Testis (tissue), 3 donors: ENCODE data around the gene PFKFB3. TPM values are rescaled to one million over a fixed set of nuclear protein-coding genes. Genes with fewer than 3 reads are reported as not detected.

ENCODE experiments used
- DNase-seq: peaks from one replicate; pipeline ENCODE4 v3.0.0-alpha.2; 2019
- H3K27ac ChIP-seq, 2 donors: fragments of 200-600 bp; sonication (generic); one replicate each; pipeline ENCODE4 v1.5.1; 2019
- H3K27me3 ChIP-seq: fragments of 200-600 bp; sonication (generic); one replicate; pipeline ENCODE4 v1.5.1; 2019
- H3K36me3 ChIP-seq: fragments of 200-600 bp; sonication (generic); one replicate; pipeline ENCODE4 v1.5.1; 2017; ENCODE audit warnings: low read depth; ENCODE audit errors: missing control alignments
- H3K4me1 ChIP-seq: fragments of 200-600 bp; sonication (generic); one replicate; pipeline ENCODE4 v1.5.1; 2019
- H3K4me3 ChIP-seq, 2 donors: fragments of 200-600 bp; sonication (generic); one replicate each; pipeline ENCODE4 v1.5.1; 2017 to 2019
- H3K9me3 ChIP-seq: fragments of 200-600 bp; sonication (generic); one replicate; pipeline ENCODE4 v1.5.1; 2017
- POLR2A ChIP-seq: fragments of 450-650 bp; IDR thresholded peaks from one replicate; pipeline ENCODE4 v1.6.1; 2017; ENCODE audit warnings: antibody characterized with exemption, mild to moderate bottlenecking, moderate library complexity
- WGBS, 2 donors: methylation state at CpG; one replicate each; pipeline ENCODE4 v1.1.5; 2018; 5-methylcytosine and 5-hydroxymethylcytosine counted together
- intact Hi-C: fragments of 100-400 bp; cut with DNase I; formaldehyde crosslinking; loops from one replicate; pipeline ENCODE4 v1.15.1; 2023; ENCODE audit warnings: low total_unique reads
- polyA plus RNA-seq: library from polyadenylated mRNA; stranded (reverse); fragments of 350-450 nt; fragmentation: Illumina TruSeq; extraction: RNeasy Lipid Tissue Mini Kit (QIAGEN cat#74804); gene quantifications from one replicate; pipeline ENCODE4 v1.2.3, GENCODE V29; 2014; ENCODE audit warnings: low read depth, low replicate concordance; ENCODE audit not compliant: insufficient read depth
- total RNA-seq, 2 donors: library from RNA; depleted of rRNA; stranded (reverse); fragments of >200 nt; gene quantifications; one replicate each; pipeline ENCODE4 v1.2.3, GENCODE V29; 2016
- TF ChIP-seq, protein P1 (sequence below), 3 experiments: fragments of 450-650 bp in 2 of 3; fragments of 200-600 bp in 1 of 3; sonication (generic) in 1 of 3; IDR thresholded peaks; one replicate each; pipeline ENCODE4 v1.5.1; 2016 to 2019; ENCODE audit warnings: antibody characterized with exemption in 3 of 3, mild to moderate bottlenecking in 2 of 3, moderate library complexity in 1 of 3

PFKFB3 gene
- total and polyA plus RNA-seq, 3 donors from 2014 or later: 31.7 to 65.3 (median 53.9) TPM

DNA sequence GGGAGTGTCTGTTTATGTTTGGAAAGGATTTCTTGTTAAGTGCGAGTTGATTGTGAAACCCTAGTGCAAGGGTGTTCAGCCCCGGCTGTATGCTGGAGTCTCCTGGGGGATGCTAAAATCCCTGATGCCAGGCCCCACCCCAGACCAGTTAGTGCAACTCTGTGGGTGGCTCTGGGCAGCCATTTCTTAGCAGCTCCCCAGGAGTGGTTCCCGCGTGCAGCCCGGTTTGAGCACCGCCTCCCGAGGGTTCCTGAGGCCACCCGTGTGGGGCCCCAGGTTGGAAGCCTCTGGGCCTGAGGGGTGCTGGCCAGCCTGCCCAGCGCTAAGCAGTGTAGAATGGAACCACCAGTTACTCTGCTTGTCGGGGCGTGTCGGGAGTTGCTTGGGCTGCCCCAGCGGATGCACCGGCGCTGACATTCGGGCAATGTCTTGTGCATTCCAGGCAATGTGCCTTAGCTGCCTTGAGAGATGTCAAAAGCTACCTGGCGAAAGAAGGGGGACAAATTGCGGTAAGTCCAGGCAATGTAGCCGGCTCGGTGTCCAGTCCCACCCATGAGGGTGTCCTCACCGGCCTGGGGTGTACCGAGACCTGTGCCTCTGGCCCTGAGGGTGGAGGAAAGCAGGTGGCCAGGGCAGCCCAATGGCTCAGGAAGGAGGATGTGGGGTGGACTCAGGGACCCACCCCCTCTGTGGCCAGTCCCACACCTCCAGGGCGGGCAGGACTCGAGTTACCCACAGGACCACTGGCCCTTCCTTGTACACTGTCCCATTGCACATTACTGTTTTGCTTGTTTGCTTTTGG is 13.2 kb downstream of the PFKFB3 start:
- peaks cover 14% of the 10 kb centered on the region for H3K4me1 ChIP-seq
- TF ChIP-seq, protein P1, sequence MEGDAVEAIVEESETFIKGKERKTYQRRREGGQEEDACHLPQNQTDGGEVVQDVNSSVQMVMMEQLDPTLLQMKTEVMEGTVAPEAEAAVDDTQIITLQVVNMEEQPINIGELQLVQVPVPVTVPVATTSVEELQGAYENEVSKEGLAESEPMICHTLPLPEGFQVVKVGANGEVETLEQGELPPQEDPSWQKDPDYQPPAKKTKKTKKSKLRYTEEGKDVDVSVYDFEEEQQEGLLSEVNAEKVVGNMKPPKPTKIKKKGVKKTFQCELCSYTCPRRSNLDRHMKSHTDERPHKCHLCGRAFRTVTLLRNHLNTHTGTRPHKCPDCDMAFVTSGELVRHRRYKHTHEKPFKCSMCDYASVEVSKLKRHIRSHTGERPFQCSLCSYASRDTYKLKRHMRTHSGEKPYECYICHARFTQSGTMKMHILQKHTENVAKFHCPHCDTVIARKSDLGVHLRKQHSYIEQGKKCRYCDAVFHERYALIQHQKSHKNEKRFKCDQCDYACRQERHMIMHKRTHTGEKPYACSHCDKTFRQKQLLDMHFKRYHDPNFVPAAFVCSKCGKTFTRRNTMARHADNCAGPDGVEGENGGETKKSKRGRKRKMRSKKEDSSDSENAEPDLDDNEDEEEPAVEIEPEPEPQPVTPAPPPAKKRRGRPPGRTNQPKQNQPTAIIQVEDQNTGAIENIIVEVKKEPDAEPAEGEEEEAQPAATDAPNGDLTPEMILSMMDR (IDR thresholded peaks at IDR 0.05): no peak
- TF ChIP-seq POLR2A: no peak
- no peaks in the 10 kb centered on the region for H3K9me3 ChIP-seq
- intact Hi-C loops: no loop called here
- H3K36me3 ChIP-seq: no peaks in the 10 kb centered on the region
- no peaks in the 10 kb centered on the region for H3K27me3 ChIP-seq
- no peak for DNase-seq
- no peak overlapping the region for H3K4me3 ChIP-seq
- 92 to 93% methylated on average over 24 of the region's 24 CpGs for WGBS, 2 donors
- H3K27ac ChIP-seq: no peak overlapping the region

DNA sequence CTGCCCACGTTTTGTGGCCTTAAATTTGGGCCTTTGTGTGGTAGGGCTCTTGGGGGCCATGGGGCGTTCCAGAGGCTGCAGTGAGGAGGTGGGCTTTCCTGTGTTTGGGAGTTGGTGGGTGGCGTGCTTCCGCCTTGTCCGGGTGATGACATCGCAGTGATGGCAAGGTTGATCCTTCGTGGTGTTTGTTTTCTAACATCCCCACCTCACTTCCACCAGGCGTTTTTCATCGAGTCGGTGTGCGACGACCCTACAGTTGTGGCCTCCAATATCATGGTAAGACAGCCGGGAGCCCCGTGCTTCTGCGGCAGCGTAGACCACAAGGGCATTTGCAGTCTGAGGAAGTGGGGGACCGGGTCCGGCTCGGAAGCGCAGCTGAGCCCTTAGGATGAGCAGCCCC is 14.2 kb downstream of the PFKFB3 start:
- H3K4me1 ChIP-seq: peaks cover 7% of the 10 kb centered on the region
- no peaks in the 10 kb centered on the region for H3K9me3 ChIP-seq
- TF ChIP-seq POLR2A: no peak
- TF ChIP-seq, protein P1 (IDR thresholded peaks at IDR 0.05): no peak
- no peaks in the 10 kb centered on the region for H3K36me3 ChIP-seq
- H3K27me3 ChIP-seq: no peaks in the 10 kb centered on the region
- 90 to 92% methylated on average over 18 to 20 of the region's 20 CpGs for WGBS, 2 donors
- H3K4me3 ChIP-seq: no peak overlapping the region
- DNase-seq: no peak
- intact Hi-C loops: no loop called here
- no peak overlapping the region for H3K27ac ChIP-seq

DNA sequence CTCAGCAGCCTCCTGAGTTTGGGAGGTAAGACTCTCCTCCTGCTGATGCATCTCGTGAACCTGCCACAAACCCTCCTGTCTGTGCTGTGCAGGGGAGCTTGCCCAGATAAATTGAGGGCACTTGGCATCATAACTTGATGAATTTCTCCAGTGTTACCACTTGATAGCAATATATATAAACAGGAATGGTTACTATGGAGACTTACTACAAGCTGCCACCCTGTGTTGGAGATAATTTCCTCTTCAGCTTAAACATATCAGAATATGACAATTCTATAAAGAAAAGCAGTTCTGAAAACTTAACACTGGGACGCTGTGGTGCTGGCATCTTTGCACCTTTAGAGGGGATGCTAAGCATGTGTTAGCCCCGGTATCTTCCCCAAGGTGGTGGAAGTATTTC is 14.9 kb downstream of the PFKFB3 start:
- Histone ChIP-seq H3K36me3 (no peaks in the 10 kb centered on the region), H3K4me3 (no peak overlapping the region), H3K27ac (no peak overlapping the region), H3K27me3 (no peaks in the 10 kb centered on the region), H3K9me3 (no peaks in the 10 kb centered on the region), H3K4me1 (no peaks in the 10 kb centered on the region)
- WGBS, 2 donors: 88 to 89% methylated on average over 3 of the region's 3 CpGs
- intact Hi-C loops: no loop called here
- DNase-seq: no peak
- no peak for TF ChIP-seq POLR2A
- TF ChIP-seq, protein P1 (IDR thresholded peaks at IDR 0.05): no peak

DNA sequence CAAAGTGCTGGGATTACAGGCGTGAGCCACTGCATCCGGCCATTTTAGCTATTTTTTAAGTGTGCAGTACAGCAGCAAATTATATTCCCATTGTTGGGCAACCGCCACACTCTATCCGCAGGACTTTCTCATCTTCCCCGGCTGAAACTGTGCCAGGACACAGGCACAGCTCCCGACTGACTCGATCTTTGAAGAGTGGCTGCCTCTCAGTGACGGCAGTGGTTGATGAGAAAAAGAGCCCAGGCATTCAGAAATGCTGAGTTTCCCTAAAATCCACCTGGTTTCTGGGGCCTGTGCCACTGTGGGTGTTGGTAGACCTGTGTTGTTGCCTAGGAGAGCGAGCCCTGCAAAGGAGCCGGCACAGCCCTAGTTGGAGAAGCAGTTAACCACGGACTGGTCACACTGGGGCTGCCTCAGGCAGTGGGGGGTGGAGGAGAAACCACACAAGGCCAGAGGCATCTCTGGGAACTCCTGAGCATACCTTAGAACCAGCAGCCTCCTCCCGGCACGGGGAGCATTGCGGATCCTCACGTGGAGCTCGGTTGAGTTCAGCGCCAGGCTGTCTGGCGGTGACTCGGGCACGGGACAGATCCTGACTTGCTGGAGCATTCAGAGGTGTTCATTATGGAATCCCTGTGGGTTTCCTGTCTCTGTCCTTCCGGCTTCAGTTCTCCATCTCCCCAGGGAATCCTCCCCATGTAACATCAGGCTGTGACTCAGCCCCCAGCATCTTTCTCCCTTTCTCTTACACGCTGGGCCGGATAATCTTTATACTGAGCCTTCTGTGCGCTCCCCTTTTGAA is 16.2 kb downstream of the PFKFB3 start:
- H3K27me3 ChIP-seq: no peaks in the 10 kb centered on the region
- no peaks in the 10 kb centered on the region for H3K36me3 ChIP-seq
- WGBS, 2 donors: 87 to 90% methylated on average over 15 to 24 of the region's 24 CpGs
- intact Hi-C loops: no loop called here
- no peak overlapping the region for H3K4me3 ChIP-seq
- no peak overlapping the region for H3K27ac ChIP-seq
- no peaks in the 10 kb centered on the region for H3K9me3 ChIP-seq
- H3K4me1 ChIP-seq: no peaks in the 10 kb centered on the region
- TF ChIP-seq POLR2A: no peak
- TF ChIP-seq, protein P1 (IDR thresholded peaks at IDR 0.05): no peak
- DNase-seq: no peak
